HEK293 (cell line): ENCODE measurements around the gene C1orf167.

Experiments used
- EGR2 ChIP-seq: fragments of 450-650 bp; formaldehyde crosslinking; IDR thresholded peaks from 2 replicates; pipeline ENCODE4 v1.5.1; 2016; ENCODE audit warnings: low read depth, missing biosample characterization, missing genetic modification characterization
- GLIS2 ChIP-seq: fragments of 450-650 bp; formaldehyde crosslinking; IDR thresholded peaks from 2 replicates; pipeline ENCODE4 v1.5.1; 2016; ENCODE audit warnings: missing biosample characterization, missing genetic modification characterization
- HOXD13 ChIP-seq: sonication (generic); formaldehyde crosslinking; IDR thresholded peaks from 2 replicates; pipeline ENCODE4 v1.8.0; 2022; ENCODE audit warnings: missing genetic modification reagents, borderline replicate concordance
- KLF10 ChIP-seq: fragments of 450-650 bp; IDR thresholded peaks from 2 replicates; pipeline ENCODE4 v1.5.1; 2018; ENCODE audit warnings: missing biosample characterization, mild to moderate bottlenecking, missing genetic modification characterization
- KLF17 ChIP-seq: fragments of 450-650 bp; formaldehyde crosslinking; IDR thresholded peaks from 2 replicates; pipeline ENCODE4 v1.5.1; 2016; ENCODE audit warnings: missing biosample characterization, missing genetic modification characterization
- PRDM10 ChIP-seq: fragments of 450-650 bp; formaldehyde crosslinking; IDR thresholded peaks from 2 replicates; pipeline ENCODE4 v1.5.1; 2016; ENCODE audit warnings: missing biosample characterization, missing genetic modification characterization
- SCRT2 ChIP-seq: fragments of 450-650 bp; formaldehyde crosslinking; IDR thresholded peaks from 2 replicates; pipeline ENCODE4 v1.5.1; 2016; ENCODE audit warnings: missing biosample characterization, missing genetic modification characterization
- TSHZ1 ChIP-seq: fragments of 450-650 bp; formaldehyde crosslinking; IDR thresholded peaks from 2 replicates; pipeline ENCODE4 v1.5.1; 2016; ENCODE audit warnings: missing biosample characterization, missing genetic modification characterization, borderline replicate concordance
- ZBTB20 ChIP-seq: fragments of 450-650 bp; formaldehyde crosslinking; IDR thresholded peaks from 2 replicates; pipeline ENCODE4 v1.5.1; 2016; ENCODE audit warnings: missing biosample characterization, missing genetic modification characterization
- ZFP3 ChIP-seq: fragments of 450-650 bp; formaldehyde crosslinking; IDR thresholded peaks from 2 replicates; pipeline ENCODE4 v1.5.1; 2016; ENCODE audit warnings: low read depth, missing biosample characterization, missing genetic modification characterization
- ZNF112 ChIP-seq: fragments of 450-650 bp; formaldehyde crosslinking; IDR thresholded peaks from 2 replicates; pipeline ENCODE4 v1.5.0; 2017; ENCODE audit warnings: missing biosample characterization, missing genetic modification characterization
- ZNF184 ChIP-seq: fragments of 450-650 bp; IDR thresholded peaks from 2 replicates; pipeline ENCODE4 v1.5.1; 2018; ENCODE audit warnings: missing biosample characterization, mild to moderate bottlenecking, missing genetic modification characterization
- ZNF266 ChIP-seq: fragments of 450-650 bp; formaldehyde crosslinking; IDR thresholded peaks from 2 replicates; pipeline ENCODE4 v1.5.1; 2016; ENCODE audit warnings: missing biosample characterization, missing genetic modification characterization, low read depth
- ZNF324 ChIP-seq: fragments of 450-650 bp; formaldehyde crosslinking; IDR thresholded peaks from 2 replicates; pipeline ENCODE4 v1.5.1; 2016; ENCODE audit warnings: missing biosample characterization, missing genetic modification characterization
- ZNF362 ChIP-seq: fragments of 450-650 bp; formaldehyde crosslinking; IDR thresholded peaks from 2 replicates; pipeline ENCODE4 v1.5.1; 2016; ENCODE audit warnings: missing biosample characterization, missing genetic modification characterization
- ZNF416 ChIP-seq: fragments of 450-650 bp; formaldehyde crosslinking; IDR thresholded peaks from 2 replicates; pipeline ENCODE4 v1.5.1; 2016; ENCODE audit warnings: missing biosample characterization, missing genetic modification characterization
- ZNF433 ChIP-seq: fragments of 450-650 bp; formaldehyde crosslinking; IDR thresholded peaks from 2 replicates; pipeline ENCODE4 v1.5.1; 2016; ENCODE audit warnings: missing biosample characterization, missing genetic modification characterization, low read depth
- ZNF473 ChIP-seq: fragments of 450-650 bp; formaldehyde crosslinking; IDR thresholded peaks from 2 replicates; pipeline ENCODE4 v1.5.1; 2017; ENCODE audit warnings: missing biosample characterization, missing genetic modification characterization
- ZNF510 ChIP-seq: fragments of 450-650 bp; formaldehyde crosslinking; IDR thresholded peaks from 2 replicates; pipeline ENCODE4 v1.5.1; 2018; ENCODE audit warnings: mild to moderate bottlenecking, missing genetic modification characterization, missing biosample characterization; ENCODE audit not compliant: insufficient replicate concordance
- ZNF514 ChIP-seq: fragments of 450-650 bp; formaldehyde crosslinking; IDR thresholded peaks from 2 replicates; pipeline ENCODE4 v1.5.1; 2016; ENCODE audit warnings: missing biosample characterization, missing genetic modification characterization
- ZNF548 ChIP-seq: fragments of 450-650 bp; formaldehyde crosslinking; IDR thresholded peaks from 2 replicates; pipeline ENCODE4 v1.5.1; 2016; ENCODE audit warnings: missing biosample characterization, missing genetic modification characterization
- ZNF580 ChIP-seq: fragments of 450-650 bp; formaldehyde crosslinking; IDR thresholded peaks from 2 replicates; pipeline ENCODE4 v1.5.1; 2016; ENCODE audit warnings: missing biosample characterization, missing genetic modification characterization
- ZNF585B ChIP-seq: fragments of 450-650 bp; formaldehyde crosslinking; IDR thresholded peaks from 2 replicates; pipeline ENCODE4 v1.5.1; 2016; ENCODE audit warnings: missing biosample characterization, missing genetic modification characterization
- ZNF626 ChIP-seq: fragments of 450-650 bp; sonication (Bioruptor Pico); formaldehyde crosslinking; IDR thresholded peaks from 2 replicates; pipeline ENCODE4 v1.5.1; 2018; ENCODE audit warnings: missing biosample characterization, missing genetic modification characterization, inconsistent platforms
- ZSCAN18 ChIP-seq: fragments of 450-650 bp; formaldehyde crosslinking; IDR thresholded peaks from 2 replicates; pipeline ENCODE4 v1.5.1; 2016; ENCODE audit warnings: missing biosample characterization, missing genetic modification characterization

The C1orf167 gene

GRCh38 chr1:11735854-11736745, 25.9 kb upstream of the C1orf167 start, which contains the start of gene AGTRAP (continued):
- peak; percentile 97 for TF ChIP-seq PRDM10 (tag by site-specific recombination)
- TF ChIP-seq ZNF626 (tag by site-specific recombination) = no peak
- TF ChIP-seq ZFP3 (tag by site-specific recombination) = no peak
- TF ChIP-seq KLF10 (tag by site-specific recombination) = no peak
- no peak for TF ChIP-seq ZNF184
- no peak for TF ChIP-seq ZNF266 (tag by site-specific recombination)
- TF ChIP-seq ZNF580 (tag by site-specific recombination) = no peak; the same call in 1 of the 2 replicates
- no peak for TF ChIP-seq ZSCAN18 (tag by site-specific recombination)
- no peak for TF ChIP-seq HOXD13 (CRISPR knock-in tag)
- TF ChIP-seq ZNF433 (tag by site-specific recombination) = no peak
- no peak for TF ChIP-seq ZNF514 (tag by site-specific recombination)
- no peak for TF ChIP-seq ZNF473 (tag by site-specific recombination)
- no peak for TF ChIP-seq ZNF585B (tag by site-specific recombination)
- no peak for TF ChIP-seq ZNF416 (tag by site-specific recombination)
- peak; percentile 75; the same call in 1 of the 2 replicates for TF ChIP-seq KLF17 (tag by site-specific recombination)
- no peak for TF ChIP-seq ZNF548 (tag by site-specific recombination)
- no peak for TF ChIP-seq TSHZ1
- no peak; the same call in 1 of the 2 replicates for TF ChIP-seq ZNF324 (tag by site-specific recombination)
- TF ChIP-seq EGR2 (tag by site-specific recombination) = peak; percentile 91
- no peak for TF ChIP-seq ZNF112
- TF ChIP-seq SCRT2 (tag by site-specific recombination) = no peak
- no peak for TF ChIP-seq ZNF510
- TF ChIP-seq GLIS2 = peak; percentile 99
- no peak for TF ChIP-seq ZNF362 (tag by site-specific recombination)
- TF ChIP-seq ZBTB20 (tag by site-specific recombination) = peak; percentile 64
